ENCODE results near the gene TIMM10.

GRCh38 chr11:57546451-57546850 lies 15.9 kb upstream of the TIMM10 start:
- no peak for TF ChIP-seq CTCF (IDR thresholded peaks at IDR 0.05; ENCODE audit: low read length)
- no peak for TF ChIP-seq EZH2 (IDR thresholded peaks at IDR 0.05; ENCODE audit: borderline replicate concordance, low read length)
